K562 (cell line): Measurements from ENCODE around the gene DNAL4.

Source experiments
- BACH1 ChIP-seq: fragments of 200-800 bp; sonication (Bioruptor generic); IDR thresholded peaks from 2 replicates; pipeline ENCODE4 v1.6.1; 2016; ENCODE audit warnings: missing genetic modification characterization, missing compliant biosample characterization
- JUNB ChIP-seq: fragments of 450-650 bp; formaldehyde crosslinking; conservative IDR thresholded peaks from 2 replicates; pipeline ENCODE4 v1.4.0; 2020; ENCODE audit warnings: mild to moderate bottlenecking
- MXI1 ChIP-seq: IDR thresholded peaks from 2 replicates; pipeline ENCODE4 v1.6.1; 2011; ENCODE audit warnings: low read depth, mild to moderate bottlenecking, improper control_type of control experiment, low read length
- RCOR1 ChIP-seq, 2 experiments: IDR thresholded peaks; 2 replicates each; pipeline ENCODE4 v1.6.1; 2012; ENCODE audit warnings: low read depth in 2 of 2, low read length in 2 of 2, borderline replicate concordance in 1 of 2, improper control_type of control experiment in 1 of 2
- SRF ChIP-seq, 2 experiments: fragments of 250-450, 450-650 bp in 1 of 2; sonication (Bioruptor Pico) in 1 of 2; sonication (generic) in 1 of 2; formaldehyde crosslinking; IDR thresholded peaks; 2 replicates each; pipeline versions ENCODE4 v1.5.0 to v1.5.1; 2020 to 2022; ENCODE audit warnings: mild to moderate bottlenecking in 1 of 2, missing genetic modification reagents in 1 of 2
- XRCC5 ChIP-seq: fragments of 200-400 bp; formaldehyde crosslinking; IDR thresholded peaks from 2 replicates; pipeline ENCODE4 v1.6.1; 2017; ENCODE audit warnings: low read depth, mild to moderate bottlenecking, low read length
- ZBTB7A ChIP-seq: IDR thresholded peaks from 2 replicates; pipeline ENCODE4 v1.6.1; 2011; ENCODE audit warnings: low read depth, mild to moderate bottlenecking, low read length, moderate library complexity, borderline replicate concordance; ENCODE audit not compliant: control insufficient read depth
- ZNF507 ChIP-seq: conservative IDR thresholded peaks from 2 replicates; pipeline ENCODE4 v1.6.1; 2017; ENCODE audit warnings: missing genetic modification characterization, missing compliant biosample characterization
- TF ChIP-seq, protein P1 (sequence below): IDR thresholded peaks from 3 replicates; pipeline ENCODE4 v1.6.1; 2011; ENCODE audit warnings: borderline replicate concordance, mild to moderate bottlenecking; ENCODE audit not compliant: insufficient read length, insufficient read depth
- TF ChIP-seq, protein P2 (sequence below), 3 experiments: IDR thresholded peaks in 2 of 3; conservative IDR thresholded peaks in 1 of 3; 2 replicates each; pipeline ENCODE4 v1.5.1; 2011 to 2012; ENCODE audit warnings: low read length in 3 of 3, mild to moderate bottlenecking in 3 of 3, control low read depth in 2 of 3, improper control_type of control experiment in 1 of 3, inconsistent platforms in 1 of 3, low read depth in 1 of 3, mixed read lengths in 1 of 3, moderate library complexity in 1 of 3; ENCODE audit not compliant: insufficient read depth in 2 of 3

DNA sequence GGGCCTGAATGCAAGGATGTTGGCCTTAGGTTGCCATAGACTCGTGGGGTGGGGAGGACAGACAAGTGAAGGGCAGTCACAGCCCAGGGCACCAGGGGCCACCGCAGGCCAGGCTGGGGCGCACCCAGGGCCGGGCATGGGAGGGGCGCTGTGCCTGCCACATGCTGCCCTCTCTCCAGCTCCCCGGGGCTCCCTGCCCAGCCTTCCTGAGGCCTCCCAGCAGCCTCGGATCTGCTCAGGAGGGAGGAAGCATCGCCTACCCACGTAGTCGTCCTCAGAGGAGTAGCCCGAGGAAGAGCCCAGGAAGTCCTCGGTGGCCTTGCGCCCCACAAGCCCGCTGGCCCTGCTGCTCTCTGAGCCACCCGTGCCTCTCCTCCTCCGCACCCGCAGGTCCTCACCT is 43.3 kb downstream of the DNAL4 start:
- TF ChIP-seq SRF (CRISPR knock-in tag; IDR thresholded peaks at IDR 0.05) (no peak), RCOR1 (IDR thresholded peaks at IDR 0.05; ENCODE audit: borderline replicate concordance in 1 of 2, low read depth in 2 of 2, low read length in 2 of 2) (no peak), JUNB (no peak), MXI1 (no peak), BACH1 (tag) (no peak), XRCC5 (no peak), ZNF507 (tag) (no peak), ZBTB7A (no peak)
- TF ChIP-seq, protein P1, sequence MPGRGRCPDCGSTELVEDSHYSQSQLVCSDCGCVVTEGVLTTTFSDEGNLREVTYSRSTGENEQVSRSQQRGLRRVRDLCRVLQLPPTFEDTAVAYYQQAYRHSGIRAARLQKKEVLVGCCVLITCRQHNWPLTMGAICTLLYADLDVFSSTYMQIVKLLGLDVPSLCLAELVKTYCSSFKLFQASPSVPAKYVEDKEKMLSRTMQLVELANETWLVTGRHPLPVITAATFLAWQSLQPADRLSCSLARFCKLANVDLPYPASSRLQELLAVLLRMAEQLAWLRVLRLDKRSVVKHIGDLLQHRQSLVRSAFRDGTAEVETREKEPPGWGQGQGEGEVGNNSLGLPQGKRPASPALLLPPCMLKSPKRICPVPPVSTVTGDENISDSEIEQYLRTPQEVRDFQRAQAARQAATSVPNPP: no peak
- TF ChIP-seq, protein P2, sequence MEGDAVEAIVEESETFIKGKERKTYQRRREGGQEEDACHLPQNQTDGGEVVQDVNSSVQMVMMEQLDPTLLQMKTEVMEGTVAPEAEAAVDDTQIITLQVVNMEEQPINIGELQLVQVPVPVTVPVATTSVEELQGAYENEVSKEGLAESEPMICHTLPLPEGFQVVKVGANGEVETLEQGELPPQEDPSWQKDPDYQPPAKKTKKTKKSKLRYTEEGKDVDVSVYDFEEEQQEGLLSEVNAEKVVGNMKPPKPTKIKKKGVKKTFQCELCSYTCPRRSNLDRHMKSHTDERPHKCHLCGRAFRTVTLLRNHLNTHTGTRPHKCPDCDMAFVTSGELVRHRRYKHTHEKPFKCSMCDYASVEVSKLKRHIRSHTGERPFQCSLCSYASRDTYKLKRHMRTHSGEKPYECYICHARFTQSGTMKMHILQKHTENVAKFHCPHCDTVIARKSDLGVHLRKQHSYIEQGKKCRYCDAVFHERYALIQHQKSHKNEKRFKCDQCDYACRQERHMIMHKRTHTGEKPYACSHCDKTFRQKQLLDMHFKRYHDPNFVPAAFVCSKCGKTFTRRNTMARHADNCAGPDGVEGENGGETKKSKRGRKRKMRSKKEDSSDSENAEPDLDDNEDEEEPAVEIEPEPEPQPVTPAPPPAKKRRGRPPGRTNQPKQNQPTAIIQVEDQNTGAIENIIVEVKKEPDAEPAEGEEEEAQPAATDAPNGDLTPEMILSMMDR (IDR thresholded peaks at IDR 0.05 in 2 of 3, conservative IDR thresholded peaks at IDR 0.05 in 1 of 3; ENCODE audit: insufficient read depth in 2 of 3, low read depth in 1 of 3, low read length in 3 of 3): no peak
